ENCODE data around the gene VSIG4. TPM values are rescaled to one million over a fixed set of nuclear protein-coding genes. Genes with fewer than 3 reads are reported as not detected.

VSIG4 gene
- total RNA-seq, 1 donor: 0.72 TPM

DNA sequence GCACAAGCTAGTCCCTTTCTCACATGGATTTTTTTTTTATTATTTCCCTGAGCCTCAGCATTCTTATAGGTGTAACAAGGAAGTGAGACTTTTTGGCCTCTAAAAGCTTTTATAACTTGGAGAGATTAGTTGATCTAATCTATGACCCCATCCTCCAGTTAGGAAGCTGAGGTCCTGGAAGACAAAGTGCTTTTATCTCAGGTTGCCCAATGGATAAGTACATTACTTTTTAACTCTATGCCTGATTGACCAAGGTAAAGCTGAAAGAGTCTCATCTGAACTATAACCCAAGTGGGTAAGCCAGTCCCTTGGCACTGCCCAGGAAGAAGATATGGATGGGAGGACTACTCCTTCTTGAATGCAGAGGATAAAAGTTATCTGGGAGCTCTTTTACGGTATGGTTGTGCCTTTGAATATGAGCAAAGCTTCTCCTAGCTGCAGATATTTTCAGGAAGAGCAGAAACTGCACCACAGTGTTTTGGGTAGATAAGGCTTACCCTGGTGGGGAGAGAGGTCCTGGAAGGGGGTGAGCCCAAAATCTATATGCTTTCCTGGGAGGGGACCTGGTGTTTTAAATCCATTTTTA is 40.2 kb downstream of the VSIG4 start:
- Histone ChIP-seq H2AFZ (ENCODE audit: low read length) (no peak overlapping the region), H3K27me3 (ENCODE audit: insufficient read depth, low read length) (no peaks in the 10 kb centered on the region), H3K27ac (ENCODE audit: low read depth, low read length) (no peak overlapping the region), H3K36me3 (ENCODE audit: insufficient read depth, low read length) (no peaks in the 10 kb centered on the region), H3K4me3 (ENCODE audit: insufficient read depth, low read length) (no peak overlapping the region), H3K9me3 (ENCODE audit: low read depth, low read length) (no peaks in the 10 kb centered on the region), H4K20me1 (ENCODE audit: insufficient read depth, low read length) (no peaks in the 10 kb centered on the region), H3K4me1 (ENCODE audit: insufficient read depth, low read length) (no peaks in the 10 kb centered on the region), H3K79me2 (ENCODE audit: insufficient read depth, low read length) (no peaks in the 10 kb centered on the region), H3K4me2 (ENCODE audit: insufficient read depth, low read length) (no peak overlapping the region)
- DNase-seq (ENCODE audit: insufficient read length, low spot score, missing footprints): no peak
- TF ChIP-seq, protein P1, sequence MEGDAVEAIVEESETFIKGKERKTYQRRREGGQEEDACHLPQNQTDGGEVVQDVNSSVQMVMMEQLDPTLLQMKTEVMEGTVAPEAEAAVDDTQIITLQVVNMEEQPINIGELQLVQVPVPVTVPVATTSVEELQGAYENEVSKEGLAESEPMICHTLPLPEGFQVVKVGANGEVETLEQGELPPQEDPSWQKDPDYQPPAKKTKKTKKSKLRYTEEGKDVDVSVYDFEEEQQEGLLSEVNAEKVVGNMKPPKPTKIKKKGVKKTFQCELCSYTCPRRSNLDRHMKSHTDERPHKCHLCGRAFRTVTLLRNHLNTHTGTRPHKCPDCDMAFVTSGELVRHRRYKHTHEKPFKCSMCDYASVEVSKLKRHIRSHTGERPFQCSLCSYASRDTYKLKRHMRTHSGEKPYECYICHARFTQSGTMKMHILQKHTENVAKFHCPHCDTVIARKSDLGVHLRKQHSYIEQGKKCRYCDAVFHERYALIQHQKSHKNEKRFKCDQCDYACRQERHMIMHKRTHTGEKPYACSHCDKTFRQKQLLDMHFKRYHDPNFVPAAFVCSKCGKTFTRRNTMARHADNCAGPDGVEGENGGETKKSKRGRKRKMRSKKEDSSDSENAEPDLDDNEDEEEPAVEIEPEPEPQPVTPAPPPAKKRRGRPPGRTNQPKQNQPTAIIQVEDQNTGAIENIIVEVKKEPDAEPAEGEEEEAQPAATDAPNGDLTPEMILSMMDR (IDR thresholded peaks at IDR 0.05; ENCODE audit: extremely low read depth, low read depth, low read length): no peak

DNA sequence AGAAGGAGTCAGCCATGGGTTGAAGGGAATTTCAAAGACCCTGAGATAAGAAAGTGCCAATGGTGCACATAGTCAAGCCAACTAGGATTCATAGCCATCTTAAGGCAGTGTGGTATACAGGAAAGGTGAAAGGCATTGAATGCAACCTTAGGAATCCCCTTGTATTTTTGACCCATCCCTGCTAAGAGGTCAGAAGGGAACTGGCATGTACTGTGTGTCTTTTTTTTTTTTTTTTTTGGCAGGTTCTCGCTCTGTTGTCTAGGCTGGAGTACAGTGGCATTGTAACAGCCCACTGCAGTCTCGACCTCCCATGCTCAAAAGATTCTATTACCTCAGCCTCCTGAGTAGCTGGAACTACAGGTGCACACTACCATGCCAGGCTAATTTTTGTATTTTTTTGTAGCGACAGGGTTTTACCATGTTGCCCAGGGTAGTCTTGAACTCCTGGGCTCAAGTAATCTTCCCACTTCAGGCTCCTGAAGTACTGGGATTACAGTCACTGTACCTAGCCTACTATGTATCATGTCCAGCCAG is 40.8 kb downstream of the VSIG4 start:
- Histone ChIP-seq H3K79me2 (ENCODE audit: insufficient read depth, low read length) (no peaks in the 10 kb centered on the region), H2AFZ (ENCODE audit: low read length) (no peak overlapping the region), H3K9me3 (ENCODE audit: low read depth, low read length) (no peaks in the 10 kb centered on the region), H3K36me3 (ENCODE audit: insufficient read depth, low read length) (no peaks in the 10 kb centered on the region), H3K4me1 (ENCODE audit: insufficient read depth, low read length) (no peaks in the 10 kb centered on the region), H3K27me3 (ENCODE audit: insufficient read depth, low read length) (no peaks in the 10 kb centered on the region), H3K27ac (ENCODE audit: low read depth, low read length) (no peak overlapping the region), H4K20me1 (ENCODE audit: insufficient read depth, low read length) (no peaks in the 10 kb centered on the region), H3K4me3 (ENCODE audit: insufficient read depth, low read length) (no peak overlapping the region), H3K4me2 (ENCODE audit: insufficient read depth, low read length) (no peak overlapping the region)
- no peak for DNase-seq (ENCODE audit: insufficient read length, low spot score, missing footprints)
- TF ChIP-seq, protein P1 (IDR thresholded peaks at IDR 0.05; ENCODE audit: extremely low read depth, low read depth, low read length): no peak

DNA sequence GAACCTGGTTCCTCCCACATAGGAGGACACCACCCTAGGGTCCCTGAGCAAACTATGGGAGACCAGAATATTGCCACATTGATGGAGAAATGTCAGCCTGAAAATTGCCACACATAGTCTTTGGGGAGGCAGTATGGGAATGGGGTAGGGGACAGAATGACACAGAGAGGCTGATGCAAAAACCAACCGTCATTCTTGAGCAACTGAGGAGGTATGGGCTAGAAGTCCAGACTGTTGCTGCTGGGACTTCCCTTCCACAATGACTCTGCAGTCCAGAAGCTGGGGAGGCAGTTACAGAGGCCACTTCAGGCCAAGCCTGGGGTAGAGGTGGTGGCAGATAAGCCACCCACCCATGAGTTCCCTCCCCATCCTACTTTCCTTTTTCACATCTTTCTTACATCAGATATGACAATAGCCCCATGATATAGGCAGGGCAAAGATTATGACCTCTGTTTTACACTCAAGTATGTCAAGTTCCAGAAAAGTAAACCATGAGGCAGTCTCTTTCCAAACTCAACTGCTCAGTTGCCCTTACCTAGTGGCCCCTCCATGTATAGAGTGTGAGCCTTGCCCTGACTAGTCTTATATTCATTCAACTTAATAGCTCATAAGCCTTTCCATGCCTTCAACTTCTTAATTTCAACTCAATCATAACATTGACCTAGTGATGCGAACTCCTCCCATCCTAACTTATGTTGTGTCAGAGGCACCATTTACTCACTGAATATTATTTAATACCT is 41.7 kb downstream of the VSIG4 start:
- no peaks in the 10 kb centered on the region for H3K9me3 ChIP-seq (ENCODE audit: low read depth, low read length)
- no peak overlapping the region for H2AFZ ChIP-seq (ENCODE audit: low read length)
- H3K27ac ChIP-seq (ENCODE audit: low read depth, low read length): no peak overlapping the region
- no peak overlapping the region for H3K4me3 ChIP-seq (ENCODE audit: insufficient read depth, low read length)
- TF ChIP-seq, protein P1 (IDR thresholded peaks at IDR 0.05; ENCODE audit: extremely low read depth, low read depth, low read length): no peak
- no peak for DNase-seq (ENCODE audit: insufficient read length, low spot score, missing footprints)
- H3K79me2 ChIP-seq (ENCODE audit: insufficient read depth, low read length): no peaks in the 10 kb centered on the region
- no peaks in the 10 kb centered on the region for H3K4me1 ChIP-seq (ENCODE audit: insufficient read depth, low read length)
- H3K4me2 ChIP-seq (ENCODE audit: insufficient read depth, low read length): no peak overlapping the region
- no peaks in the 10 kb centered on the region for H3K27me3 ChIP-seq (ENCODE audit: insufficient read depth, low read length)
- no peaks in the 10 kb centered on the region for H4K20me1 ChIP-seq (ENCODE audit: insufficient read depth, low read length)
- no peaks in the 10 kb centered on the region for H3K36me3 ChIP-seq (ENCODE audit: insufficient read depth, low read length)

Data from osteoblast (primary cell).